Posterior cingulate gyrus (tissue), 11 donors: Measurements from ENCODE around the gene APC2.
"Not testable (repeated sequence)": the region's sequence is repeated elsewhere in the genome, so short reads cannot be mapped to it uniquely, and the experiment has no call there.

Source experiments
- DNase-seq, 10 donors: peaks; one replicate each; pipeline versions ENCODE4 v3.0.0 to v3.0.0-alpha.2; 2020 to 2021; ENCODE audit warnings: mixed read lengths in 3 of 10
- intact Hi-C: fragments of 100-400 bp; cut with DNase I; formaldehyde crosslinking; loops from one replicate; pipeline ENCODE4 v1.15.1; 2023

Gene APC2

GRCh38 chr19:1519802-1520201, 69.9 kb downstream of the APC2 start:
- intact Hi-C loops, DNase-seq: not testable (repeated sequence)

GRCh38 chr19:1520203-1520780, 70.4 kb downstream of the APC2 start:
- intact Hi-C loops = no loop called here
- no peak for DNase-seq

- intact Hi-C loops = no loop called here
- DNase-seq = peak; percentile 23 to 91 (median 60)
These were observed 71.7 kb downstream of the APC2 start for GRCh38 chr19:1521636-1522035.

- DNase-seq = no peak
- intact Hi-C loops = no loop called here
These were observed 72.1 kb downstream of the APC2 start for GRCh38 chr19:1522061-1522460.

- DNase-seq = no peak
- intact Hi-C loops = no loop called here
These were observed 72.9 kb downstream of the APC2 start for GRCh38 chr19:1522838-1523237.
